Measurements from ENCODE around the gene PIM3.

Gene PIM3

DNA sequence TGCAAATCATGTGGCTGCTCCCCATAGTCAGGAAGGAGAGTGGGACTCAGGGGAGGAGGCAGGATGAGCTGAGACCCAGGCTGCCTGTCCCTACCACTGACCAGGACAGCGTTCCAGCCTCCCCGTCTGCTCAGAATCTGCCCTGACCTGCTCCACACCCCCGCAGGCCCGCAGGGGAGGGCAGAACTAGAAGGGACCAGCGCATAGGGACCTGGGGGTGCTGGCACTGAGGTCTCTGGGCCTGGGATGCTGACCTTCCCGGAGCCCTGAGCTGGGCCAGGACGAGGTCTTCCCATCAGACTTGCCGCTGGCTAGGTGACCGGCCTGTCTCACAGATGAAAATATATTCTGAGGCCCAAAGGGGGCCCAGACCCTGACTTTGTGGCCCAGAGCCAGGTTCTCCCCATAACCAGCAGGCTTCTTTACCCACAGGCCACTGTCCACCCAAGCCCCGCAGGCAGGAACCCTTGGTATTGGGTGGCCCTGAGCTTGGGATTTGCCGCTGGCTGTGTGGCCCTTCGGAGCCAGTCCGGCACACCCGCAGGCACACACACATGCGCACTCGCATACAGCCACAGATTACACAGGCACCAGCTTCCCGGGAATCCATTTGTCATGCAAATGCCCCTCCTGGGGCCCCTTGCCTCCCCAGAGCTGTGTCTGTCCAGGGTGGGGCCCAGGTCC lies 13.8 kb upstream of the PIM3 start:
- Mint-ChIP-seq H3K27me3 (no peaks in the 10 kb centered on the region), H3K27ac (peak overlapping the region in 1 of 2 donors; percentile 59), H3K9me3 (no peaks in the 10 kb centered on the region), H3K4me1 (peaks cover 28% of the 10 kb centered on the region), H3K4me3 (no peak overlapping the region)
- ATAC-seq (no peak), DNase-seq (no peak)

DNA sequence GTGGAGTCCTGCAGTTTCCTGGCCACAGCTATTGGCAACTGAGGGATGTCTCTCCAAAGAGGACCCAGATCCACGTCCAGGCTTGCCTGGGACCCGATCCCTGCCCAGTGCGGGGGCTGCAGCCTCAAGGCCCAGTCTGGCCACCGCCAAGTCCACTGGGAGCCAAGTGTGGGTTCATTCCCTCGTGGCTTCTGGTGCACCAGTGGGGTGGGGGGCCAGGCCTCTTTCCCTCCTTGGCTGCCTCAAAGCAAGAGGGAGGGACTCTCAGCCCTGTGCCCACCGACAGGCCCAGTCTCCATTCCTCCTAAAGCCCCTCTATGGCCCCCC lies 13.3 kb upstream of the PIM3 start:
- no peak for DNase-seq
- no peak overlapping the region for H3K4me3 Mint-ChIP-seq

DNA sequence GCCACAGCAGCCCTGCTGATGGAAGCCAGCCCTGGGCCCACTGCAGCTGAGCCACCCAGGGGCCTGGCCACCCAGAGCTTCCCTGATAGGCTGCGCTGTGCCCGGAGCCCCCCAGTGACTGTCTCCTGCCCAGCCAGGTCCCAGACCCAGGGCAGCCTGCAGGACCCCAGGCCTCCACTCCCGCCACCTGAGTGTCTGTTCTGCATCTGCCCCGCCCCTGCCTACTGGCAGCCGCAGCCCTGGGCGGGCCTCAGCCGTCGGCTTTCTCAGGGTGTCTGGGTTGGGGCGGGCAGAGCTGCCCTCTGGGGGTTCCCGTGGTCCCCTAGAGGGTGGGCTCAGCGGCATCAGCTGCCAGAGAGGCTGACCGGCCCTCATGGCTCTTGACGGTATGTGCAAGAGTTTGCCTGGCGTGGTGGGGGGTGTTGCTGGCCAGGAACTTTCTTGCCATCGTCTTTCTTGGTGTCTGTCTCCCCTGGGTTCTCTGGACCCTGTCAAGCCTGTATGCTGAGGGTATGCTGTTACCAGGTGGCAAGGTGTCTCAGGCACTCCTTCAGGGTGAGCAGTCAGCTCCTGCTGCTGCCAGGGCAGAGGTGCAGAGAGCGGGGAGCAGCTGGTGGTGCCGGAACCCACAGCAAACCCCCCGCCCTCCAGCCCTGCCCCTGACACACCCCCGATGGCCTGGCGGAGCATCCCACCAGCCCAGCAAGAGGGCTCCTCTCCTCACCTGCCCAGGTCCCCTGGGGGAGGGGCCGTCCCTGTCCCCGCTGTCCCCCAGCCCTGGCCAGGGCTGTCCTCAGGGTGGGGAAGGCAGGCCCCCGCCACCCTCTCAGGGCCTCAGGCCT lies 12.2 kb upstream of the PIM3 start:
- no peak overlapping the region for H3K27ac Mint-ChIP-seq
- no peaks in the 10 kb centered on the region for H3K27me3 Mint-ChIP-seq
- H3K4me3 Mint-ChIP-seq = no peak overlapping the region
- H3K9me3 Mint-ChIP-seq = no peaks in the 10 kb centered on the region
- DNase-seq (no peak), ATAC-seq (peak; percentile 11)
- H3K4me1 Mint-ChIP-seq = peaks cover 28% of the 10 kb centered on the region

More for the DNA sequence above, 13.3 kb upstream of the PIM3 start:
- H3K9me3 Mint-ChIP-seq = no peaks in the 10 kb centered on the region
- peaks cover 28% of the 10 kb centered on the region for H3K4me1 Mint-ChIP-seq
- no peak overlapping the region for H3K27ac Mint-ChIP-seq
- H3K27me3 Mint-ChIP-seq = no peaks in the 10 kb centered on the region
- no peak for ATAC-seq

DNA sequence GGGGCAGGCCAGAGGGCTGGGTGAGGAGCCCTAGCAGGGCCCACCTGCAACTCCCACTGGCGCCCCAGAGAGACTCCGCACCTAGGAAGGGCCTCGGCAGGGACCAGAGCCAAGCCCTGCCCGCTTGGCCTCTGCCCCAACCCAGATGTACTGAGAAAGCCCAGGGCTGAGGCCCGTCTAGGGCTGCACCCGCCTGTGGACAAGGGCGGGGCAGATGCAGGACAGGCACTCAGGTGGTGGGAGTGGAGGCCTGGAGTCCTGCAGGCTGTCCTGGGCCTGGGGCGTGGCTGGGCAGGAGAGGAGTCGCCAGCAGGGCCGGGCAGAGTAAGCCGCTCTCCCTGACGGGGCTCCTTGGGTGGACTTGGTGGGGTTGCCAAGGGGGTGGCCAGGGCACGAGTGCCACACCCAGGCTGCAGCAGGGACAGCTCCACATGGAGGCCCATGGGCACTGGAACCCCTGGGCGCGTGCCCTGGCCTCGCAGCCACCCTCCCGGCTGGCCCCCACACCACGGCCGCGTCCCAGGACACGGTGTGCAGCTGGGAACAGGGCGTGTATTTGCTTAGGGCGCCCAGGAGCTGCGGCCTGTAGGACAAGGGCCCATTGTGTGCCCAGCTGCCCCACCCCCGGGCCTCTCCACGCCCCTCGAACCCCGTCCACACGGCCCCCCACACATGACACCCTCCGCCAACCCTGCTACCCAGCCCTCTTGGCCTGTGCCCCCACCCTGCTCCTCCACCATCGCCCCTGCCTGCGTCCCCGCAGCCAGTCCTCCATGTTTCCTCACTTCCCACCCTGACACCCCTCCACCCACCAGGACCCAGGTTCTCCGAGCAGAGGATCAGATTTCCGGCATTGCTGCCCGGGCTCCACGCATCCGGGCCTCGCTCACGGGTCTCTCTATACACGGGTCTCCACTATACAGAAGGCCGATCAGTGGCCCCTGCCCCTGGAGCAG lies 11.3 kb upstream of the PIM3 start:
- Mint-ChIP-seq H3K27me3 (no peaks in the 10 kb centered on the region), H3K4me1 (peaks cover 19% of the 10 kb centered on the region), H3K27ac (peak overlapping the region in 1 of 2 donors; percentile 61), H3K9me3 (no peaks in the 10 kb centered on the region), H3K4me3 (no peak overlapping the region)
- ATAC-seq (peak; percentile 22), DNase-seq (no peak)

DNA sequence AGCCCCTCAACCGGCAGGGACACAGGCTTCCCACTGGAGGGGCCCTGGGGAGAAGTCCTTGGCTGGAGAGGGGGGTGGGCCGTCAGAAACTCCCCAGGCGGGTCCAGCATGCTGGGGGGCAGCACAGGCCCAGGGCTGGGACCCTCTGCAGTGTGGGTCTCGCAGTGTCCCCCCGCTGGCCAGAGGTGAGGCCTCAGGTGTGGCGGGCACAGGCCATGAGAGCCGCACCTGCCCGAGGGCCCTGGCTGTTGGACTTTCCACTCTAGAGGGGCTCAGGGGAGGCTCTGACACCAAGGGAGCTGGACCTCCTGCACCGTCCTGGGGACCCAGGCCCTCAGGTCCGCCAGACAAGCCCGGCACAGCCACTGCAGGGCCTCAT lies 10.7 kb upstream of the PIM3 start:
- ATAC-seq (peak; percentile 3), DNase-seq (no peak)
- Mint-ChIP-seq H3K4me3 (no peak overlapping the region), H3K27me3 (no peaks in the 10 kb centered on the region), H3K9me3 (no peaks in the 10 kb centered on the region), H3K27ac (peak overlapping the region in 1 of 2 donors; percentile 61), H3K4me1 (peaks cover 14% of the 10 kb centered on the region)

DNA sequence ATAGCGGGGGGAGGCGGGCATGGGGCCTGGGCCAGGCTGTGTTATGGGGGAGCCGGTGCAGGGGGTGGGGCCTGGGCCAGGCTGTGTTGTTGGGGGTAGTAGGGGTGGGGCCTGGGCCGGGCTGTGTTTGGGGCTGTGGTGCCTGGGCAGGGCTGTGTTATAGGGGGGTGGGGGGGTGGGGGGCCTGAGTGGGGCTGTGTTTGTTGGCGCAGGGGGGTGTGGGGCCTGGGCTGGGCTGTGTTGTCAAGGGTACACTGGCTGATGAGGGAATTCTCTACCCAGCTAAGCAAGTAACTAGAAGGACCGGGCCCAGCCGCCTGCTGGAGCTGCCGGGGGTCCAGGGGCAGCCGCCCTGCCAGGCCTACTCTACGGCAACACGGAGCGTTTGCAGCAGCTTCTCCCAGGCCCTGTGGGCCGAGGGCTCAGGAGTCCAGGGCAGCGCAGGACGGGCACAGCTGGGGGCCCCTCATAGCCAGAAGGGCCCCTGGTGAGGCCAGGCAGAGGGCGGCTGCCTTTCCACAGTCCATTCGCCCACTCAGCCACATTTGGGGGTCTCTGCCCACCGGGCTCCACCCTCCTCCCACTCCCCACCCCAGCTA lies 10.1 kb upstream of the PIM3 start:
- Mint-ChIP-seq H3K27ac (no peak overlapping the region), H3K27me3 (no peaks in the 10 kb centered on the region), H3K4me3 (no peak overlapping the region), H3K4me1 (peaks cover 12% of the 10 kb centered on the region), H3K9me3 (no peaks in the 10 kb centered on the region)
- peak; percentile 9 for ATAC-seq
- DNase-seq = no peak

DNA sequence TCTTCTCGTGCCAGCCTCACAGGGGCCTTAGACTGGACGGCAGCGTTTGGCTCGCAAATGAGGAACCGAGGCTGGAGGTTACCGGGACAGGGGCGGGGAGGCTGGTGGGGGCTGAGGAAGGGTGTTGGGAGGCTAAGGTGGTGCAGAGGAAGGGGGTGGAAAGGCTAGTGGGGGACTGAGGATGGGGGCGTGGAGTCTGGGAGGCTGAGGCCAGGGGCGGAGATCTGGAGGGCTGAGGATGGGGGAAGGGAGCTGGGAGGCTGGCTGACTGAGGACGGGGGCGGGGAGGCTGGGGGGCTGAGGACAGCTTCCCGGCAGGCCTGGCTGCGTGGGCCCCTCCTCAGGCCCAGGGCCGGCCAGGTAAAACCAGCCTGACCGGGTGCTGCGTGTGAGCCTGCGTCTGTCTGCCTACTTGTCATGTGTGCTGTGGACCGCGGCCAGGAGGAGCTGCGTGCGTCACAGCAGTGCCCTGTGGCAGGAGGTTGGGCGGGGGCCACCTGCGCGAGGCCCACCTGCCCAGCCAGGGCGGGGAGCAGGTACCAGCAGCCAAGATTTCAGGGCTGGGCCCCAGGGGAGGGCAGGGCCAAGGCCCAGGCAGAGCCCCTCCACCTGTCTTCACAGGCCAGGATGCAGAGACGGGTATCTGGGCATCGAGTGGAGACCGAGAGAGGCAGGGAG lies 9.4 kb upstream of the PIM3 start:
- DNase-seq = no peak
- no peak overlapping the region for H3K4me3 Mint-ChIP-seq

DNA sequence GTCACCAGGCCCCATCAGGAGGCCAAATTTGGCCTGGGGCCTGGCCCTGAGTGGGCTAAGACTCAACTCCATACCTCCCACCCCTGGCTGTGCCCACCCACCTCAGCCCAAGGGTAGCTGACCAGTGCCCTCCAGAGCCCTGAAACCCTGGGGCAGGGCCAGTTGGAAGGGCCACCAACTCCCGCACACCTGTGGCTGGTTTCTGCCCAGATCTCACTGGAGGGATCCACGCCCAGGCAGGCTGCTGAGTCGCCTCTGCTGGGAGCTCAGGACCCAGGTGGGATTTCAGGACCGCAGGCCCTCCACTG lies 8.9 kb upstream of the PIM3 start:
- no peak for DNase-seq
- no peak for ATAC-seq
- Mint-ChIP-seq H3K9me3 (no peaks in the 10 kb centered on the region), H3K4me3 (no peak overlapping the region), H3K4me1 (peaks cover 5% of the 10 kb centered on the region), H3K27me3 (no peaks in the 10 kb centered on the region), H3K27ac (no peak overlapping the region)

More for the DNA sequence above, 9.4 kb upstream of the PIM3 start:
- no peak for ATAC-seq
- H3K9me3 Mint-ChIP-seq = no peaks in the 10 kb centered on the region
- no peaks in the 10 kb centered on the region for H3K27me3 Mint-ChIP-seq
- H3K27ac Mint-ChIP-seq = no peak overlapping the region
- H3K4me1 Mint-ChIP-seq = peaks cover 5% of the 10 kb centered on the region

DNA sequence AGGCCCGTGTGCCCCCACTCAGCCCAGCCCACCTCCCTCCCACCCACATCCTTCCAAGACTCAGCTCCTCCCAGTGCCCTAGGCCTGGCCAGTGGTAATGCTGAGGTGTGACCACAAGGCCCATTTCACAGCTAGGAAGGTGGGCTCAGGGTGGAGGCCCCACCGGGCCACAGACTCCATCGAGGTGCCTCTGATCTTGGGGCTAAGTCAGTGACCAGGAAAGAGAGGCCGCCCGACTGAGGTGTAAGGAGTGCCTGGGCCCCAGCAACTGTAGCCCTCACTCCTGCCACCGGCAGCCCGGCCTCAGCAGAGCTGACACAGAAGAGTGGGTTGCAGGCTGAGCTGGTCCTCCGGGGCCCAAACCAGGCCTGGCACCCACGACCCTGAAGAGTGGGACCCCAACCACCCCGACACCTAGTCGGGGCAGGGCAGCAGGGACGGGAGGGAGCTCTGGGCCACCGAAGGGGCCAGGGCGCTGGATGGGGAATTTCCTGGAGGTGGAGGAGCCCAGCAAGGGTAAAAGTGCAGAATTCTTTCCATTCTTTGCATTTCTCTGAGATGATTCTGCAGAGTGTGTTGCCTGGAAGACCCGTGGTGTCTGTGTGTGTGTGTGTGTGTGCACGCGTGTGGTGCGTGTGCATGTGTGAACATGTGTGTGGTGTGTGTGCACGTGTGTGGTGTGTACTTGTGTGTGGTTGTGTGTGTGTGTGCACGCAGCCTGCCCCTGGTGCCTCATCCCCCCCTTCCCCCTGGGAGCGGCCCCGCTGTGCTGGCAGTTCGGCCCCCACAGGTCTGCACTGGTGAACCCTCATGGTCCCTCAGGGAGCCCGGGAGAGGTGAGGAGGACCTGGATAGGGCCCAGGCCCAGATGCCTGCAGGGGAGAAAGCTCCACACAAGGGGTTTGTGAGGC lies 8.3 kb upstream of the PIM3 start:
- DNase-seq (no peak), ATAC-seq (no peak)
- no peak overlapping the region for H3K27ac Mint-ChIP-seq
- no peaks in the 10 kb centered on the region for H3K9me3 Mint-ChIP-seq
- no peaks in the 10 kb centered on the region for H3K27me3 Mint-ChIP-seq
- no peak overlapping the region for H3K4me3 Mint-ChIP-seq
- H3K4me1 Mint-ChIP-seq = peaks cover 5% of the 10 kb centered on the region

DNA sequence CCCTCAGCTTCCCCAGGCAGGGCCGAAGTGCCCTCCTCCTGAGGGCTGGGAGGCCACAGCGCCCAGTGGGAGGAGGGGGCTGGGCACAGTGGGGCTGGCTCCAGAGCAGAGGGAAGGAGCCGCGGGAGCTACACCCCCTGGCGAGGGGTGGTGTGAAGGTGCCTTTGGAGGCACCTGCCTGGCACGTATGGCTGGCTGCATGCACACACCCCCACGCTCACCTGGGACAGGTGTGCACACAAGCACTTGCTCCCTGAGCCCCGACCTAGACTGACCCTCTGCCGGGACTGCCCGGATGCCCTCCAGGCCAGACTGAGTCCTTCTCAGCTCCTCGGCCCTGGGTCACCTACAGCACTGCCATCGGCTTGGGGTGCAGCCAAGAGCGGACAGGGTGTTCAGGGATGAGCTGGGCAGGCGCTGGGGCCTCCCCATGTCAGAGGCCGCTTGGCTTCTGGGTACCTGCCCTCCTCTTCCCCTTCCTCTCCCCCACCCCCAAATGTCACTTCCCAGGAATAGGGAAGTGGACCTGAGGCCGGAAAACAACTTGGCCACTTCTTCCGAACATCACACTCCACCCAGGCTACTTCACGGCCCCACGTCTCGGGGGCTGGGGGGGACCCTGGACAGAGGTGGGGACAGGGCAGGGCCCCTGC lies 7.4 kb upstream of the PIM3 start:
- H3K4me3 Mint-ChIP-seq = no peak overlapping the region
- ATAC-seq = no peak
- peaks cover 10% of the 10 kb centered on the region for H3K4me1 Mint-ChIP-seq
- no peak for DNase-seq
- no peaks in the 10 kb centered on the region for H3K27me3 Mint-ChIP-seq
- H3K9me3 Mint-ChIP-seq = no peaks in the 10 kb centered on the region
- H3K27ac Mint-ChIP-seq = no peak overlapping the region

DNA sequence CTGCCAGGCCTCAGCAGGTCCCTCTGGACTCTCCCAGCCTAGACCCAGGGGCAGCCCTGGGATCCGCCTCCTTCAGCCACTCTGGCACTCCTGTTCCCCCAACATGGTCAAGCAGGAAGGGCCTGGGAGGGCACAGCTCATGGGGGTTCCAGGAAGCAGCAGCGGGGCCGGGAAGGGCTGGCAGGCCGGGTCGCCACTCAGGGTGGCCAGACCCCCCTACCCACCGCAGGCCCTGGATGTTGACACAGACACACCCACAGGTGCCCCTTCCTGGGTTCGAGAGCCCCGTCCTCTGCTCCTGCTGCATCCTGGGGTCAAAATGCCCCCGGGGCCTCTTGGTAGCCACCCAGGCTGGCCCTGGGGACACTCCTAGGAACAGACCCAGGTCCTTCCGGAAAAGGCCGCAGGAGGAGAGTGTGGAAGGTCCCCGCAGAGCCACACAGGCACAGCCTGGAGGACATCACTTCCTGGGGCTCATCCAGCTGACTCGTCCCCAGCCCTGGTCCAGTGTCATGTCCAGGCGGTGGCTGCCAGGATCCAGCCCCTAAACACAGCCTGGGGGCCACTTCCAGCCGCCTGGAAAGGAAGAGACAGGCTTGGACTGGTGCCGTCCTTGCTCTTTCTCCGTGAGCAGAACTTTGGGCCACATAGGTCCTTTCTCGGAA lies 6.8 kb upstream of the PIM3 start:
- no peaks in the 10 kb centered on the region for H3K9me3 Mint-ChIP-seq
- H3K4me3 Mint-ChIP-seq = no peak overlapping the region
- no peak for DNase-seq
- no peaks in the 10 kb centered on the region for H3K27me3 Mint-ChIP-seq
- peaks cover 17% of the 10 kb centered on the region for H3K4me1 Mint-ChIP-seq
- ATAC-seq = no peak
- no peak overlapping the region for H3K27ac Mint-ChIP-seq

DNA sequence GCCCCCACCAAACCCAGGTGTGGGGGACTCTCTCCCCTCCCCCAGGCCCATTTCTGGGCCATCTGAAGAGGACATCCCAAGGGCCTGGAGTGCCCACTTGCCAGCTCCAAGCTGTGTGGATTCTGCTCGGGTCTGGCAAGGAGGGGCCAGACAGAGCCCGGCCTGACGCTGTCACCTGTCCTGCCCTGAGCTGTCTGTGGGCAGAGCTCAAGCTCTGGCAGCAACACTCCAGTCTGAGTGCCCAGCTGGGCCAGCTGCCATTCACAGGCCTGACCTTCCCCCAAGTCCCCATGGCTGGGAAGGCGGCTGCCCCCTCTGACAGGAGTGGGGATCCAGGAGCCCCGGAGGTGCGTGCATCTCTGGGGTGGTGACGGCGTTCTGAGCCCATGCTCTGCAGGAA lies 6.2 kb upstream of the PIM3 start:
- no peak overlapping the region for H3K4me3 Mint-ChIP-seq
- ATAC-seq (no peak), DNase-seq (no peak)
- H3K9me3 Mint-ChIP-seq = no peaks in the 10 kb centered on the region
- no peak overlapping the region for H3K27ac Mint-ChIP-seq
- H3K4me1 Mint-ChIP-seq = peaks cover 22% of the 10 kb centered on the region
- no peaks in the 10 kb centered on the region for H3K27me3 Mint-ChIP-seq

DNA sequence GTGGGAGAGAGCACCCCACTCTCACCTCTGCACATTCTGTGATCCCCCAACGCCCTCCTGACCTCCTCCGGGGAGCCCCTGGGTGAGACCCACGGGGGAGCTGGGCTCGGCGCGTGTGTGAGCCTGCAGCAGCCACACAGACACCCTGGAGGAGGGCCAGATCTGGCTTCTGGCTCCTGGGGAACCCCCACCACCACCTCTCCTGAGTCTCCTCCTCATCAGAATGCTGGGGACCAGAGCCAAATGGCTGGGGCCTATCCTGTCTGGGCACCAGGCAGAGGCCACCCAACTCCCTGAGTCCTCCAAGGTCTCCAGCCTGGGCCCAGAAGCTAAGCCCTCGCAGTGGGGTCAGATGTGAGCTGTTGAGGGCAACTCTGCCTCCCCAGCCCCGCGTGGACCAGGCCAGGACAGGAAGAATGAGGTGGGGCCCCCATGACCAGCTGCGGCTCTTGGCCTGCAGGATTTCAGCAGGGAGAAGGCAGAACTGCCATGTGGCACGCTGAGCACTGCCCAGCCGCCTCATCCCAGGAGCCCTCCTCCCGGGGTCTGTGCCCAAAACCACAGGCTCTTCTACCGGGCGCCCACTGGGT lies 5.5 kb upstream of the PIM3 start:
- Mint-ChIP-seq H3K27me3 (no peaks in the 10 kb centered on the region), H3K4me3 (no peak overlapping the region), H3K9me3 (no peaks in the 10 kb centered on the region), H3K4me1 (peaks cover 27% of the 10 kb centered on the region), H3K27ac (peak overlapping the region; percentile 33 to 60)
- no peak for DNase-seq
- no peak for ATAC-seq

Measured in stimulated activated naive CD8-positive, alpha-beta T cell treated with anti-CD3 and anti-CD28 coated beads, Interleukin-15, amount 100 ng/mL, for 72 hours (primary cell).